ENCODE results near the gene TBX19.

DNA sequence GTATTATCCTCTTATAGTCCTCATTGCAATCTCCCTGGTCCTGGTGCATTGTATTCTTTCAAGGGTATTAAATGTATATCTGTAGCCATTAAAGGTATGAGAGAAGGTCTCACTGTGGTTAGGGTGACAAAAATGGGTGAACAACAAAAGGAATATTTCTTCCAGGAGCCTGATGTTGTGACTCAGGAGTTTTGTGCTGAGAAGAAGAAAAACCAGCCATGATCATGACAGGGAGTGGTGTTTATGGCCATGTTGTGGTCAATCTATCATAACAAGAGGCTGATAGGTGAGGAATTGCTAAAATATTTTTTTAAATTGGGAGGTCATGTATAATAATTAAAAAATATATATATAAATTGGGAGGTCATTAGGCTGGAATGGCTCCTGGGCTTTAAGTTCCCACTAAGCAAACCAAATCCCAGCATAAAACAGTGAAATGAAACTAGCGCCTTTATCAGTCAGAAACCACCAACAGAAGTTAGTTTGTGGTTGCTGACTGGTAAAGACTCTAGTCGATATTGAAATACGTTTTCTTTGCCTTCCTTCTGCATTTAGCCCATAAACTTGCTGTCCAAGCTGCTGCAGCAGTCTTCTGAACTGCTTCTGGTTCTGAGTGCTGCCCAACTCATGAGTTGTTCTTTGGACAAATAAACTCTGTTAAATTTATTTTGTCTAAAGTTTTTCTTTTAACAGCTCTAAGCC is 60.3 kb downstream of the TBX19 start:
- TF ChIP-seq POLR2AphosphoS5 (IDR thresholded peaks at IDR 0.05), result no peak
- no peak for TF ChIP-seq POLR2A (IDR thresholded peaks at IDR 0.05)
